Ectodermal cell (in vitro differentiated cells): ENCODE results near the gene PLEKHH3.
A peak's percentile ranks its signal among the peaks of the same experiment; 100 is the strongest.

ENCODE experiments used
- H3K27ac ChIP-seq: 2 replicates; pipeline ENCODE4 v1.7.0; 2013; ENCODE audit warnings: mild to moderate bottlenecking, low read depth, low read length; ENCODE audit not compliant: insufficient read depth, poor library complexity, severe bottlenecking
- H3K27me3 ChIP-seq: 2 replicates; pipeline ENCODE4 v1.7.0; 2013; ENCODE audit warnings: mild to moderate bottlenecking, low read length; ENCODE audit not compliant: insufficient read depth, control insufficient read depth, poor library complexity, severe bottlenecking
- H3K36me3 ChIP-seq: one replicate; pipeline ENCODE4 v1.7.0; 2013; ENCODE audit warnings: low read length; ENCODE audit not compliant: control insufficient read depth, insufficient read depth
- H3K4me1 ChIP-seq: one replicate; pipeline ENCODE4 v1.7.0; 2013; ENCODE audit warnings: low read length; ENCODE audit not compliant: control insufficient read depth, insufficient read depth
- H3K4me3 ChIP-seq: 2 replicates; pipeline ENCODE4 v1.7.0; 2013; ENCODE audit warnings: low read depth, low read length, control low read depth; ENCODE audit not compliant: insufficient read depth
- H3K9me3 ChIP-seq: 2 replicates; pipeline ENCODE4 v1.7.0; 2013; ENCODE audit warnings: mild to moderate bottlenecking, low read length, moderate library complexity; ENCODE audit not compliant: control insufficient read depth
- WGBS, 2 experiments: methylation state at CpG; one replicate each; pipeline ENCODE4 v1.1.7; 2013; ENCODE audit warnings: missing lambda C conversion rate in 2 of 2; 5-methylcytosine and 5-hydroxymethylcytosine counted together

The PLEKHH3 gene

DNA sequence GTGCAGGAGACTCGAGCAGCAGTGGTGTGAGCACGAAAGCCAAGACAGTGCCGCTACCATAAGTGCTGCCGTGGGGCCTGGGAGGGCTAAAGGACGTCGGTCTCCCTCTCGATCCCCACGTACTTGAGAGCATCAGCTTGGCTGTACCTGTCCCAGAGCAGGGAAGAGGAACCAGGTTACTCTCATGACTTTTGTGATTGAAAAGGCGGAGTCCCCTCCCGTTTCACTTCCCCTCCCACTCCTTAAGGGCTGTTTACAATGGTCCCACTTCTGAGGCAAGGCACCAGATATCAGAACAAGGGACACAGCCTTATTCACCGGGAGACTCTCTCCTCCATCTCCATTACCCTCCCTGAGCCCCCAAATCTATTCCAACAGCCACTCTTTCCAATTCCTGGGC lies 25.7 kb upstream of the PLEKHH3 start:
- H3K9me3 ChIP-seq: no peaks in the 10 kb centered on the region
- no peak overlapping the region for H3K27ac ChIP-seq
- H3K4me1 ChIP-seq: peaks cover 22% of the 10 kb centered on the region
- no peak overlapping the region for H3K4me3 ChIP-seq
- H3K27me3 ChIP-seq: no peaks in the 10 kb centered on the region
- 94% methylated on average over 11 of the region's 11 CpGs for WGBS, 2 experiments
- H3K36me3 ChIP-seq: peaks cover 40% of the 10 kb centered on the region

GRCh38 chr17:42700586-42701289 lies 23.9 kb upstream of the PLEKHH3 start:
- Histone ChIP-seq H3K27ac (no peak overlapping the region), H3K36me3 (peaks cover 34% of the 10 kb centered on the region), H3K4me1 (peaks cover 22% of the 10 kb centered on the region), H3K27me3 (no peaks in the 10 kb centered on the region), H3K9me3 (no peaks in the 10 kb centered on the region), H3K4me3 (no peak overlapping the region)
- WGBS, 2 experiments: 84 to 86% methylated on average over 10 of the region's 10 CpGs

- peaks cover 22% of the 10 kb centered on the region for H3K4me1 ChIP-seq
- peaks cover 36% of the 10 kb centered on the region for H3K36me3 ChIP-seq
- 67 to 75% methylated on average over 3 of the region's 4 CpGs for WGBS, 2 experiments
- no peaks in the 10 kb centered on the region for H3K9me3 ChIP-seq
- no peak overlapping the region for H3K4me3 ChIP-seq
- H3K27ac ChIP-seq: peak overlapping the region; percentile 45
- no peaks in the 10 kb centered on the region for H3K27me3 ChIP-seq
Observed at GRCh38 chr17:42699415-42699740, 22.6 kb upstream of the PLEKHH3 start.

DNA sequence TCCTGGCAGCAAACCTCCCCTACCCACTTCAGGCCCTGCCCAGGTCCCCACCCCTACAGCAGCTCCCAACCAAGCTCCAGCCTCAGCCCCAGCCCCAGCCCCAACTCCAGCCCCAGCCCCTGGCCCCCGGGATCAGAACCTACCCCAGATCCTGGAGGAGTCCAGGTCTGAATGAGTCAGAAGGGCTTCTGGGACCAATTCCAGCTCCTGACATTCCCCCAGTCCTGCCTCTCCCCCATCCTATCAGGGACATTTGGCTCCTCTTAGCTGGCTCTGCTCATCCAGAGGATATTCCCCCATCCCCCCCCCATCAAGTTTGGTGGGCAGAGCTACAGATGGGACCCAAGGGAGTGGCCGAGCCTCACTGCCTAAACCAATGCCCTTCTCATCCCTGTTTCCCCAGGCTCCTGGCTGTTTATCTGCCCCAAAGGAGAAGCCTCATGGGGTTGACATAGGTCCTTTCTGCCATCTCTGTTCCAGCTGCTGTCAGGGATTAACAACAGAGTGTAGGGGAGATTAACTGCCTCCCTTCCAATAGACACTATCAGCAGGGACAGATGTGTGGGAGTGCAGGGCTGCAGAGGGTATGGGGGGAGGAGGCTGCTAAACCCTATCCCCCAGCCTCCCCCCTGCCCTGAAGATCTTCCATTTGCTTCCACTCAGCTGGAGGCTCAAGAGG lies 22.1 kb upstream of the PLEKHH3 start:
- peak overlapping the region; percentile 45 for H3K27ac ChIP-seq
- H3K36me3 ChIP-seq: peaks cover 37% of the 10 kb centered on the region
- peaks cover 22% of the 10 kb centered on the region for H3K4me1 ChIP-seq
- H3K27me3 ChIP-seq: no peaks in the 10 kb centered on the region
- WGBS, 2 experiments: 76 to 86% methylated on average over 2 of the region's 2 CpGs
- H3K9me3 ChIP-seq: no peaks in the 10 kb centered on the region
- H3K4me3 ChIP-seq: no peak overlapping the region

DNA sequence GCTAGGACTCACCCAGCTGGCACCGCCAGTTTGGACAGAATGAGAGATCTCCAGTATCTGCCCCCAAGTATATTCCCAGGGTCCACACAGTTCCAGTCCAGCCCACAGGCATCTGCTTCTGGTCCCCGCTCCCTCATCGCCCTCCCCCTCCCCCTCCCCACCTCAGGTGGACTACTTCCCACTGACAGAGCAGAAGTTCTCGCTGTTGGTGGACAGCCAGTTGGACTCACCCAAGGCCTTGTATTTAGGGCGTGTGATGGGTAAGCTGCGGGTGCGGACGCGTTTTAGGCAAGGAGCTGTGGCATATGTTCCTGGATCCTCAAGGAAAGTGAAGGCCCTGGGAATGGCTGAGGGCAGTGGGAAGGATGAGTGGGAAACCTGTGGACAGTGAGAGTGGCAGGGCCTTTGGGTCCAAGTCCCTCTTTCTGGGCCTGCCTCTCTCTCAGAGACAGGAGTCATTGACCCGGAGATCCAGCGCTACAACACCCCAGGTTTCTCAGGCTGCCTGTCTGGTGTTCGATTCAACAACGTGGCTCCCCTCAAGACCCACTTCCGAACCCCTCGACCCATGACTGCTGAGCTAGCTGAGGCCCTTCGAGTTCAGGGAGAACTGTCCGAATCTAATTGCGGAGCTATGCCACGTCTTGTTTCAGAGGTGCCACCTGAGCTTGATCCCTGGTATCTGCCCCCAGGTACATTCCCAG lies 20.5 kb upstream of the PLEKHH3 start:
- Histone ChIP-seq H3K4me1 (peaks cover 22% of the 10 kb centered on the region), H3K4me3 (no peak overlapping the region), H3K27ac (no peak overlapping the region), H3K27me3 (no peaks in the 10 kb centered on the region), H3K36me3 (peaks cover 26% of the 10 kb centered on the region), H3K9me3 (no peaks in the 10 kb centered on the region)
- 94 to 96% methylated on average over 19 of the region's 19 CpGs for WGBS, 2 experiments

GRCh38 chr17:42695500-42695899 lies 18.7 kb upstream of the PLEKHH3 start:
- Histone ChIP-seq H3K9me3 (no peaks in the 10 kb centered on the region), H3K4me3 (no peak overlapping the region), H3K27me3 (no peaks in the 10 kb centered on the region), H3K4me1 (peaks cover 26% of the 10 kb centered on the region), H3K36me3 (peaks cover 26% of the 10 kb centered on the region), H3K27ac (no peak overlapping the region)
- 95% methylated on average over 20 of the region's 20 CpGs for WGBS, 2 experiments

DNA sequence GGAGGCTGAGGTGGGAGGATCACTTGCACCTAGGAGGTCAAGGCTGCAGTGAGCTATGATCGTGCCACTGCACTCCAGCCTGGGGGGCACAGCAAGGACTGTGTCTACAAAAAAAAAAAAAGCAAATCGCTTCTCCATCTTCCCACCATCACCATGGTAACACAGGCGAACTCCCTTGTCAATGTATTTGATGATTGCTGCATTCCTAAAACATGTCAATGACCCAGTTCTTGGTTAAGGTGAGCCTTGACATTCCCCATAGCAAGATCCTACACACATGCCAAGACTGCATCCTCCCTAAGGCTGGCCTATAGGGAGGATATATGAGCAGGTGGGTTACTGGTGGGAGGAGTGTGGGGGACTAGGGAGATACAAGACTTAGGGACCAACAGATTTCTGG lies 17.7 kb upstream of the PLEKHH3 start:
- WGBS, 2 experiments: 93 to 94% methylated on average over 3 of the region's 3 CpGs

DNA sequence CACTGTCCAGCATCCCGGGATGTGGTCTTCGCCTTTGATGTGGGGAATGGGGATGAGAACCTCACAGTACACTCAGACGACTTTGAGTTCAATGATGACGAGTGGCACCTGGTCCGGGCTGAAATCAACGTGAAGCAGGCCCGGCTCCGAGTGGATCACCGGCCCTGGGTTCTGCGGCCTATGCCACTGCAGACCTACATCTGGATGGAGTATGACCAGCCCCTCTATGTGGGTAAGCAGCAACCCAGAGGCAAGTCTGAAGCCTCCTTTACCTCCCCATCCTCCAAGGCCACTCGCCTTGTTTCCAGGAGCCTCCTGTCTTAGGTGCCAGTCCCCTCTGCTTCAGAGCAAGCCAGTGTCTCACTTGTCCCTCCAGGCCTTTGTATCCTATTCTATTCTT lies 15.7 kb upstream of the PLEKHH3 start:
- Histone ChIP-seq H3K27ac (no peak overlapping the region), H3K4me1 (peaks cover 8% of the 10 kb centered on the region), H3K9me3 (no peaks in the 10 kb centered on the region), H3K36me3 (peaks cover 29% of the 10 kb centered on the region), H3K4me3 (no peak overlapping the region), H3K27me3 (no peaks in the 10 kb centered on the region)
- WGBS, 2 experiments: 93 to 96% methylated on average over 11 of the region's 11 CpGs

More for the DNA sequence above, 17.7 kb upstream of the PLEKHH3 start:
- peaks cover 17% of the 10 kb centered on the region for H3K4me1 ChIP-seq
- no peaks in the 10 kb centered on the region for H3K27me3 ChIP-seq
- H3K27ac ChIP-seq: no peak overlapping the region
- peaks cover 31% of the 10 kb centered on the region for H3K36me3 ChIP-seq
- no peak overlapping the region for H3K4me3 ChIP-seq
- H3K9me3 ChIP-seq: no peaks in the 10 kb centered on the region

GRCh38 chr17:42691021-42691545 lies 14.3 kb upstream of the PLEKHH3 start:
- 92 to 93% methylated on average over 12 of the region's 12 CpGs for WGBS, 2 experiments
- peaks cover 8% of the 10 kb centered on the region for H3K4me1 ChIP-seq
- H3K4me3 ChIP-seq: no peak overlapping the region
- H3K9me3 ChIP-seq: no peaks in the 10 kb centered on the region
- H3K36me3 ChIP-seq: peaks cover 24% of the 10 kb centered on the region
- H3K27ac ChIP-seq: no peak overlapping the region
- H3K27me3 ChIP-seq: no peaks in the 10 kb centered on the region

DNA sequence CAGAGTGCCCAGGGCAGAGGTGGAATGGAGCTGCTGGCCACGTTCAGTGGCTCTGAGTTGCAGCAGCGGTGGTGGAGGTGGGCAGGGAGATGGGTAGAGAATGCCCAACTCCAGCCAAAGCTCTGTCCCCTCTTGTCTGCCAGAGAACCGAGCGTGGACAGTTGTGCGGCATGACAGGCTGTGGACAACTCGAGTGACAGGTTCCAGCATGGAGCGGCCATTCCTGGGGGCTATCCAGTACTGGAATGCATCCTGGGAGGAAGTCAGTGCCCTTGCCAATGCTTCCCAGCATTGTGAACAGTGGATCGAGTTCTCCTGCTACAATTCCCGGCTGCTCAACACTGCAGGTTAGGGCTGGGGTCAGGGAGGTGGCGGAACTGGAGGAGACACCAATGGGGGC lies 13.8 kb upstream of the PLEKHH3 start:
- no peaks in the 10 kb centered on the region for H3K9me3 ChIP-seq
- peaks cover 24% of the 10 kb centered on the region for H3K36me3 ChIP-seq
- WGBS, 2 experiments: 93 to 96% methylated on average over 10 of the region's 10 CpGs

More for the DNA sequence above, 13.8 kb upstream of the PLEKHH3 start:
- Histone ChIP-seq H3K27me3 (no peaks in the 10 kb centered on the region), H3K27ac (no peak overlapping the region), H3K4me3 (no peak overlapping the region), H3K4me1 (peaks cover 8% of the 10 kb centered on the region)
